HG03469 (cell line): Measurements from ENCODE around the gene ARL8B.
"Not testable (repeated sequence)": the region's sequence is repeated elsewhere in the genome, so short reads cannot be mapped to it uniquely, and the experiment has no call there.

Source experiments
- ATAC-seq: cut with Tn5 transposase; IDR thresholded peaks from one replicate; pipeline ENCODE4 v1.9.1; 2021; ENCODE audit warnings: mild to moderate bottlenecking, moderate library complexity, moderate number of reproducible peaks; ENCODE audit not compliant: unreplicated experiment

Gene ARL8B

GRCh38 chr3:5110337-5110736, 11.8 kb upstream of the ARL8B start:
- no peak for ATAC-seq

GRCh38 chr3:5112043-5112442, 10.0 kb upstream of the ARL8B start:
- no peak for ATAC-seq

- ATAC-seq = not testable (repeated sequence)
Measured at GRCh38 chr3:5113726-5114125, 8.4 kb upstream of the ARL8B start.

GRCh38 chr3:5115506-5116162, 6.5 kb upstream of the ARL8B start:
- no peak for ATAC-seq

GRCh38 chr3:5116538-5116937, 5.6 kb upstream of the ARL8B start:
- ATAC-seq = no peak

- no peak for ATAC-seq
Measured at GRCh38 chr3:5120446-5120845, 1.6 kb upstream of the ARL8B start.

GRCh38 chr3:5122741-5123706, 932 bp downstream of the ARL8B start:
- ATAC-seq = no peak

- no peak for ATAC-seq
Measured at GRCh38 chr3:5123937-5124336, 1.8 kb downstream of the ARL8B start.

GRCh38 chr3:5126586-5126985, 4.5 kb downstream of the ARL8B start:
- ATAC-seq = no peak

GRCh38 chr3:5128849-5129248, 6.8 kb downstream of the ARL8B start:
- no peak for ATAC-seq

- no peak for ATAC-seq
Measured at GRCh38 chr3:5133239-5134018, 11.3 kb downstream of the ARL8B start.

GRCh38 chr3:5134019-5134391, 11.9 kb downstream of the ARL8B start:
- no peak for ATAC-seq

GRCh38 chr3:5134499-5134898, 12.4 kb downstream of the ARL8B start:
- no peak for ATAC-seq

- peak; percentile 64 for ATAC-seq
Measured at GRCh38 chr3:5136211-5136918, 14.3 kb downstream of the ARL8B start.

- ATAC-seq = peak; percentile 7
Measured at GRCh38 chr3:5136919-5137429, 14.9 kb downstream of the ARL8B start.

- ATAC-seq = no peak
Measured at GRCh38 chr3:5138214-5138981, 16.3 kb downstream of the ARL8B start.

- peak; percentile 31 for ATAC-seq
Measured at GRCh38 chr3:5140230-5140621, 18.1 kb downstream of the ARL8B start.

- no peak for ATAC-seq
Measured at GRCh38 chr3:5140839-5141238, 18.7 kb downstream of the ARL8B start.

- ATAC-seq = no peak
Measured at GRCh38 chr3:5141760-5142159, 19.7 kb downstream of the ARL8B start.

GRCh38 chr3:5143464-5143863, 21.4 kb downstream of the ARL8B start:
- no peak for ATAC-seq
